ENCODE results near the gene METRNL.
"Not testable (repeated sequence)": the region's sequence is repeated elsewhere in the genome, so short reads cannot be mapped to it uniquely, and the experiment has no call there.

Gene METRNL

DNA sequence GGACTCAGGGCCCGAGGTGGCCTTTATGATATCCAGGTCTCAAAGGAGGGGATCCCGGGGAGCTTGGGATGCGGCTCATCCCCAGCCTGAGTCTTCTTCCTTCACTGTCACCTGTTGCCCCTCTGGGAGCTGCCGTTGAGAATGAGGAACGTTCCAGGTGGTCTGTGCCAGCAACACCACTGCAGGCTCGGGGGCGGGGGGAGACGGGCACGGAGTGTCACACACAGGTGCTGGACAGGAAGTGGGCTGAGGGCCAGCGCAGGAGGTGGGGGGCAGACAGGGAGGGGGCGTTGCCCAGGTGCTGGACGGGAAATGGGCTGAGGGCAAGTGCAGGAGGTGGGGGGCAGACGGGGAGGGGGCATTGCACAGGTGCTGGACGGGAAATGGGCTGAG lies 28.2 kb downstream of the METRNL start:
- no peak for DNase-seq (ENCODE audit: low spot score)

DNA sequence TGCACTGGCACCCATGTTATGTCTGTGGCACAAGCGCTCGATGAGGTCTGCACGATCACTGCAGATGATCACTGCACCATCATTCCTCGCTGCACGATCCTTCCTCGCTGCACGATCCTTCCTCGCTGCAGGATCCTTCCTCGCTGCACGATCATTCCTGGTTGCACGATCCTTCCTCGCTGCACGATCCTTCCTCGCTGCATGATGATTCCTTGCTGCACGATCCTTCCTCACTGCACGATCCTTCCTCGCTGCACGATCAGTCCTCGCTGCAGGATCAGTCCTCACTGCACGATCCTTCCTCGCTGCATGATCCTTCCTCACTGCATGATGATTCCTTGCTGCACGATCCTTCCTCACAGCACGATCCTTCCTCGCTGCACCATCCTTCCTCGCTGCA lies 29.3 kb downstream of the METRNL start:
- no peak for DNase-seq (ENCODE audit: low spot score)

DNA sequence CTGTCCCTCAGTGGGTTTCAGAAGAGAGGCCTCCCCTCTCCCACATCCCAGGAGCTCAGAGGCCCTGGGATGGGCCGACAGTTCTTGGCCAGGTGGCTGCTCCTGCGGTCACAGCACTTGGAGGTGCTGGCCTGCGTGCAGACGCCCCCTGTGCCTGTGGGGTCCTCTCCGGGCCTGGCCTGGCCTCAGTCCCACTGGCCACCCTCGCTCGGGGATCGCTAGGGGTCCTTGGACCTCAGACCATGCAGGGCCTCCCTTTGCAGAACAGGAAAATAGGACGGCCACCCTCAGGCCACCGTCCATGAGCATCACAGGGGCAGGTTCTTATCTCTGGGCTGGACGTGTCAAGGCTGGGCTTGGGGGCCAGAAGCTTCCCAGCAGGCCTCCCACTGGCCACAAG lies 30.0 kb downstream of the METRNL start:
- no peak for DNase-seq (ENCODE audit: low spot score)

DNA sequence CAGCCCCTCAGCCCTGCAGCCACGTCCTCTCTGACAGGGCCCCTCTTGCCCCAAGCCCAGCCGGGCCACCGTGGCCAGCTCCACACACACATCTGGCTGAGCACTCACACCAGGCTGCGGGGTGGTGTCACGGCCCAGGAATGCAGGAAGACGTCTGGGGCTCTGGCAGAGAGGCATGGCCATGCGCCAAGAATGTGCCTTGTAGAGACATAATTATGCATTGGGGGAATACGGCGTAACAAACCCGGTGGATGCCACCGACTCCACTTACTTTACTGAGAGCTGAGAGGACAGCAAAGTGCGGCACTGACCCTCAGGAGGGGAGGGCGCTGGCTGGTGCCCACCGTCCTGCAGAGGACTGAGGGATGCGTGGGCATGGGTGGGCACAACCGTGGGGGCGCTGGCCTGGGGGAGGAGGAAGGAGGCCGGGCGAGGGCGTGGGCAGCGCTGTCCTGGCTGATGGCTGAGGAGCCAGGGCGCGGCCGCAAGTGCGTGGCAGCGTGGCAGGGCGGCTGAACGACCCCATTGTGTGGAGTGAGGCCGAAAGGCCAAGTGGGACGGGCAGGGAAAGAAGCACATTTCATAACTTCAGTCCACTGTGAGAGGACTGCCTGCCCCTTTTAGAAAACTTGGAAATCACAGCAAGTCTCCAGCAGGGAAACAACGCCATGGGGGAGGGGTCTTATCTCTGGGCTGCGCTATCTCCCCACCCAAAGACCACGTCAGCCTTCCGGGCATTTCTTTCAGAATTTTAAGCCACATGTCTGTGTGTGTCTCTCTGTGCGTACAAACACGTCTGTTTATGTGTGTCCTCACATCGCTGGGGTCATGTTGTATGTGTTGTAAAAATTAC lies 30.6 kb downstream of the METRNL start:
- DNase-seq (ENCODE audit: low spot score): no peak

DNA sequence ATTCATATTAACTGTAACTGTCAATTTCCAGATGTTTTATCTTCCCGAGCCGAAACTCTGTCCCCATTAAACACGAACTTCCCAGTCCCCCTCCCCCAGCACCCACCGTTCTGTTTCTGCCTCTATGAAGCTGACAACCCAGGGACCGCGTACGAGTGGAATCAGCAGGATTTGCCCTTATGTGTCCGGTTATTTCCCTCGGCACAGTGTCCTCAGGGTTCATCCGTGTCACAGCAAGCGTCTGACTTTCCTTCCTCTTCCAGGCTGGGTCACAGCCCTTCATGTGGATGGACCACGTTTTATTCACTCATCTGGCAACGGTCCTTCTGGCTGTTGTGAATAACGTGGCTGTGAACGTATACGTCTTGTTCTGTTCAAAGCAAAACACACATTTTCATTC lies 31.3 kb downstream of the METRNL start:
- DNase-seq (ENCODE audit: low spot score): no peak

DNA sequence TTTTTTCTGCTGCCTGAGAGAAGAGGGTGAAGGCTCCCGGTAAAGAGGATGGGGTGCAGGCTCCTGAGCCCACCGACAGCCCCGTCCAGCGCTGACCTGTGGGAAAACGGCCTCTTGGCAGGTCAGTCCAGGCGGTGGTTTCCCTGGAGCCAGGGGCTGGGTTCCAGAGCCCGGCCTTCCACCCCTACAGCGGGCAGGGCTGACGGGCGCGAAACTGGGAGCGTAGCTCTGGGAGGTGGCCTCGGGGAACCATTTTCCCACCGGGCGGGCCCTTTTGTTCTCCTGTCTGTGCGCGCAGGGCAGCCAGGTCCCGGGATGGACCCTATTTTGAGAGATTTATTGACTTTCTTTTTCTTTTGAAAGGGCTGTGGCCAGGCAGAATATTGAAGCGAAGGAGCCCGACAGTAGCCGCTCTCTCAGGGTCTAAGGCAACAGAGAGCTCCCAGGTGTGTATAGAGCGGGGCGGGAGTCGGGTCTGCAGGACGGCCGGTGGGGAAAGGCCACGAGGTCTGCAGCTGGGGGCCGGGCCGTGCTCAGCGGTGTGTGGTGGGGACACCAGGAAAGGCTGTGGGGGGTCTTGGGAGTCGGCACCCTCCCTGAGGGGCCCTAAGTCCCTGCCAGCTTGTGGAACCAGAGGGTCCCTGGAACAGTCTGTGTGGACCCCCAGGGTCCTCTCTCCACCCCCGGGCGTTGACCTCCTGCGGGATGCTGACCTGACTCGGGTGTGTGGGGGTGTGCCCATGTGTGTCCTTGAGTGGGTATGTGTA lies 32.3 kb downstream of the METRNL start:
- DNase-seq (ENCODE audit: low spot score): no peak

DNA sequence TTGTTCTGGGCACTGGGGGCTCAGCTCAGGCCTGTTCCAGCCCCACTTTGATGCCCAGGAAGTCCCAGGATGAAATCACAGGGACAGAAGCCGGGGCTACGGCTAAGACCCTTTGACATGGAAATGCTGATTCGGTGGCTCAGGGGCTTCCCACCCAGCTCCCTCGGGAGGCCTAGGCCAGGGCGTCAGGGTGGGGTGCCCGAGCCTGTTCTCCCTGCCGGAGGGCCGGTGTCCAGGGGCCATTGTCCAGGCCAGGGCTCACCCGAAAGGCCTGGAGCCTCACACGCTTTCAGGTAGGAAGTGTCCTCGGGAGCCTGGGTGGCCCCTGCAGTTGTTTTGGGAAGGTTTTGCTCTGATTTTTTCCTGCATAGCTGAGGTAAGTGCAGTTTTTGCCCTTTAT lies 34.0 kb downstream of the METRNL start:
- no peak for DNase-seq (ENCODE audit: low spot score)

DNA sequence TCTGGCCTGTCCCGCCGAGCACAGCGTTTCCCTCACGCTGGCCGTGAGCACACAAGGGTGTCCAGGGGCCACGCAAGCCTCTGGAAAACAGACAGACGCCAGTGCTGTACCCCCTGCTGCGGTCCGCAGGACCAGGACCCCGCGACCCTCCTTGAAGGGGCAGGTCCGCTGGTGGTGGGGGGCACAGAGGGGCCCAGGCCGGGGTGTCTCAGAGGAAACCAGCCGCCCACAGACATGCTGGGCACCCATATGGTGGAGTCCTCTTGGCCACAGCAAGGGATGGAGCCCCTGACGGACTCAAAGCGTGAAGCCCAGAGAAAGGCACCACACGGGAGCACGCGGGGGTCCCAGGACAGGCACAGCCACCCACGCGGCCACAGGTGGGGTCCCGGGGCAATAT lies 34.4 kb downstream of the METRNL start:
- DNase-seq (ENCODE audit: low spot score): no peak

DNA sequence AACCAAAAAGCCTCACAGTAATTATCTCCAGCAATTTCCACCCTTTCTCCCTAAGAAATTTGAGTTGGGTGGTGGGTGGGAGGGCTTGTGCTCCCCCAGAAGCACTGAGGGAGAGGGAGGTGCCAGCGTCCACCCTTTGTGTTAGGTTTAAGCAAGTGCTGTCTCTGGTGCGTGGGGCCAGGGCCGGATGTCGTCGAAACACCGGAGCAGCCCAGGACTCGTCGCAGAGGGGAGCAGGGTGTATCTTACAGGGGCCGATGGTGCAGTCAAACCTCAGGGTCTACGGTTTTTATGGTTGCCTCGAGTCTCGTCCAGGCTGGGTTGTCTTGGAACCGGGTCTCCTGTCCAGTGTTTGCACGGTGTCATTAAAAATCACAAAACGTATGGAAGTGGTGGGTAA lies 35.3 kb downstream of the METRNL start:
- DNase-seq (ENCODE audit: low spot score): no peak

DNA sequence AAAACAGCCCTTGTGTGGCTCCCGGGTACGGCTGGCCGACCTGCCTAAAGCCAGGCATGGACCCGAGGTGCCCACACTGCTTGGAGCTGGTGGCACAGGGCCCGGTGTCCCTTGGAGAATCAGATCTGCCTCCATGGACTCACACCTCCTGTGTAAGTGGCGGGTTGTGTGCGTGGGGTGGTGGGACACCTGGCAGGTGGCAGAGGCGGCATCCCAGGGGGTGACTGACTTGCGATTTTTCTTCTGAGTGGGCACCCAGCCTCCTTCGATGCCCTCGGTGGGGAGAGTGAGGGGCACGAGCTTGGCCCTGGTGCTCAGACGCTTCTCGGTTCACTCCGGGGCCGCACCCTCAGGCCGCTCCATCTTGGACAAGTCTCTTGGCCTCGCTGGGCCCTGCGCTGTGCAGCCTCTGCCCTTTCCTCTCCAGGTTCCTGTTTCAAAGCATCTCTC lies 35.8 kb downstream of the METRNL start:
- DNase-seq (ENCODE audit: low spot score): no peak

DNA sequence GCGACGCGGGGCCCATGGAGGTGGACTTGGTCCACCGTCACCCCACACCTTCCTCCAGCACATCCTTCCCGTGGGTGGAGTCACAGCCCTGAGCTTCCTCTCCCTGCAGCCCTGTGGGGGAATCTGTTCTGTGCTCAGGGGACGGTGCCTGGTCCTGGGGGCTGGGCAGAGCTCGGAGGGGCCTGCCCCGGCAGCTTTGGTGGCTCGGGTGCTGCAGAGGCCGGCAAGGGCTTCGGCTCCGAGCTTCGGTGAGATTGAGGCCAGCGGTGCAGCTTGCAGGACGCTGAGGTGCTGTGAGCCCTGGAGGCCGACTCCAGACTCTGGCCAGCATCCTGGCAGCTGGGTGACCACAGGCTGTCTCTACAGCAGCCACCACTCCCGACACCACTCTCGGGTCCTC lies 36.4 kb downstream of the METRNL start:
- DNase-seq (ENCODE audit: low spot score): no peak

DNA sequence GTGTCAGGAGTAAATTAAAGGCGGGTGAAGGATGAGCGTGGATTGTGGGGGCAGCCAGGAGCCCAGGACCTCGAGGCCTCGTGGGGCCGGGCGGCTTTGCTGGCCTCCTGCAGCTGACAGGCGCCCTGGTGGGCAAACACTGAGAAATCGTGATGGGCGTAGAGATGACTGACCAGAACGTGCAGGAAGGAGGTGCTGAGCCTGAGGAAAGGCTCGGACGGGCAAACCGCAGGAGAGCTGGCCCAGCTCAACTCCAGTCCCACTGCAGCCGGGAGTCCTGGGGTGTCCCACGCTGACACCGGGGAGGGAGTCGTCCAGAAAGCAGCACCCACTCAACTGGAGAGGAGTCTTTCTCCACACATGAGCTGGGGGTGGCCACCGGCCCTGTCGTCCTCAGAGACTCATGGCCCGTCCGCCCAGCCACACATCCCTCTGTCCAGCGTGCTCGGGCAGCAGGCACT lies 36.9 kb downstream of the METRNL start:
- no peak for DNase-seq (ENCODE audit: low spot score)

DNA sequence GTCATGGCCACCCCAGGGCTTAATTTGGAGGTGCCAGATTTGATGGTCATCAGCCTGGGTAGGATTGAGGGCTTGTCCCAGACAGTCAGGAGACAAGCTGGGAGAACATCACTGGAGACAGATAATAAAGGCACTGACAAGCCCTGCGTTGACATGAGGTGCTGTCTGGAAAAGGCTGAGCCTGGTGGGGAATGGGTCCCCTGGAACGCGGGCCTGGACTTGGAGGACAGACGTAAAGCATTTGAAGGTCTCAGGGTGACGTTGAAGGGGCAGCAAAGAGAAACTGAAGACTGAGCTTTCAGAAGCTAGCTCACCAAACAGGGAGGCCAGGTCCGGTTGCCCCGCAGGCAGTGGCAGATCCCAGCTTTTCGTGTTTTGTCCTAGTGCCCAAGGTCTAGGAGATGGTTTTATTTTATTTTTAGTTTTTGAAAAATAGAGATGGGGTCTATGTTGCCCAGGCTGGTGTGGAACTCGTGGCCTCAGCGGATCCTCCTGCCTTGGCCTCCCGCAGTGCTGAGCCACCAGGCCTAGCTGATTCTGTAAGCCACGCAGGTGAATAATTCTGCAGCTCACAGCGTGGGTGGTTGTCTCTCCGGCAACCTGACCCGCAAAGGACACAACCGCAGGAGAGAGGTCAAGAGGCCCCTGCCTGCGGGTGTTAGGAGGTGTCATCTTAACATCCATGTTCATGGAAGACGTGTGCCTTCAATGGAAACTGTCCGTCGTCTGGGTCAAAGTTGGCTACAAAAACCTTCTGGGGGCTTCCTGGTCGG lies 37.6 kb downstream of the METRNL start:
- no peak for DNase-seq (ENCODE audit: low spot score)

DNA sequence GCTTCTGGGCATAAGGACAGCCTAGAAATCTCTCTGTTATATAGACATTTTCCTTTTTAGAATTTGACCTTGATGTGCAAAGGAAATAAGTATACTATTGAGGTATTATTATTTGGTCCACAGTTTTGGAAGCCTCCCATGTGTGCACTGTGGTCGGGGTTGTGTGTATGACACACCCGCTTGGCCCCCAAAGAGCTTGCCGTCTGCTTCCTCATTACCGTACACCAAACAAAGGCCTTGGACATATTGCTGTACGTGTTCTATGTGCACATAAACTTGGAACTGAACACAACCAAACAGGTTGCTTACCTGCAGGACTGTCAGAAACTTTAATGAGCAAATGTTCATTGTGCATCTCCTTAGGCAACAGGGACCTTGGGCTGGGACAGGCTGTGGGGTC lies 38.2 kb downstream of the METRNL start:
- DNase-seq (ENCODE audit: low spot score): no peak

DNA sequence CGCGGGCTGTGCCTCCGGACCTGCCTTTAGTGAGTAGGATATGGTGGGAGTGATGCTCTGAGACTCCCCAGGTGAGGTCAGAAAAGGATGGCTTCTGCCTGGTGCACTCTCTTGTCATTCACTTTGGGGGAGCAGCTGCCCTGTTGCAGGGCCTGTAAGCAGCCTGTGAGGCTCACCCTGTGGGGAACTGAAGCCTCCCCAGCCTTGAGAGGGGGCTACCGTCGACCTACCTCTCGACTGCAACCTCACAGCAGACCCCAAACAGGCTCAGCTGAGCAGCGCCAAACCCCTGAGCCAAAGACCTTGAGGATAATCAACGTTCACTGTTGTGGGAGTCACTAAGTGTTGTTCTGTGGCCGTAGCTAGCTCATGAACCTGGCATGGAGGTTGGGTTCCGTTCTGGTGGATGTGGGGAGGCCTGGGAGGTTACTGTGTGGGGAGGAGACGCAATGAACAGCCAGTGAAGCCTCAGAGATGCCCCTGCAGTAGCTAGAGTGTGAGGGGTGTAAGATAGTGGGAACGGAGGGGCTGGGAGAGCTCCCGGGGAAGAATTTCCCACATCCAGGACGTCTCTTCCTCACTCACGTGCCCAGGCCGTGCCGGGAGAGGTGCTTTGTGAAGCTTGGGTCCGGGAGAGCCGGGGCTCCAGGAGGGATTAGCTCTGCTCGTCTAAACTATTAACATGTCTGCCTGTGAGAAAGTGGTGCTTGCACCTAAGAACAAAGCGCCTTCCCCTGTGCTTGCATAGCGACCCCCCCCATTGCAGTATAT lies 38.8 kb downstream of the METRNL start:
- DNase-seq (ENCODE audit: low spot score): no peak

DNA sequence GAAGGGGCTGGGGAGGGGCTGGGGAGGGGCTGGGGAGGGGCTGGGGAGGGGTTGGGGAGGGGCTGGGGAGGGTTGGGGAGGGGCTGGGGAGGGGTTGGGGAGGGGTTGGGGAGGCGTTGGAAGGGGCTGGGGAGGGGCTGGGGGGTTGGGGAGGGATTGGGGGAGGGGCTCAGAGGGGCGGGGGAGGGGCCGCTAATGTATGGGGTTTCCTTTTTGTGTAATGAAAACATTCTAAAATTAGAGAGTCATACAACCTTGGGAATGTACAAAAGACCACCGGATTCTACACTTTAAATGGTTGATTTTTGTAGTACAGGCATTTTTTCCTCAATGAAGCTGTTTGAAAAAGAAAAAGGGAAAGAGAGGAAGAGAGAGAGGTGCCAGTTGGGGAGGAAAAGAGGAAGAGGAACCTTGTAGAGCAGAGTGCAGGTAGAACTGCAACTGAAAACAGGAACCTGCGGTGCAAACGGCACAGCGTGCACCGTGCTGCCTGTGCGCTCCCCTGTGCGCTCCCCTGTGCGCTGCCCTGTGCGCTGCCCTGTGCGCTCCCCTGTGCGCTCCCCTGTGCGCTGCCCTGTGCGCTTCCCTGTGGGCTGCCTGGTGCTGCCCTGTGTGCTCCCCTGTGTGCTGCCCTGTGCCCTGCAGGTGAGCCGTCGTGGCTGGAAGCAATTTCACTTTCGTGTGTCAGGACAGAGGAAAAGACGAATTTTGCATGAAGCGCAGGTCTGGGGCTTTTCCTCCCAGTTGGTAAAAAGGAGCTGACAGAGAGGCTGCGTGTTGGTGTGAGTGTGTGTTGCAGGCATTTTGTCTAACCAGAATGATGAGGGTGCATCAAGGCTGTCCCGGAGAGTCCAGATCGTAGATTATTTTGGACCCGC lies 40.8 kb downstream of the METRNL start:
- DNase-seq (ENCODE audit: low spot score): peak; percentile 7

DNA sequence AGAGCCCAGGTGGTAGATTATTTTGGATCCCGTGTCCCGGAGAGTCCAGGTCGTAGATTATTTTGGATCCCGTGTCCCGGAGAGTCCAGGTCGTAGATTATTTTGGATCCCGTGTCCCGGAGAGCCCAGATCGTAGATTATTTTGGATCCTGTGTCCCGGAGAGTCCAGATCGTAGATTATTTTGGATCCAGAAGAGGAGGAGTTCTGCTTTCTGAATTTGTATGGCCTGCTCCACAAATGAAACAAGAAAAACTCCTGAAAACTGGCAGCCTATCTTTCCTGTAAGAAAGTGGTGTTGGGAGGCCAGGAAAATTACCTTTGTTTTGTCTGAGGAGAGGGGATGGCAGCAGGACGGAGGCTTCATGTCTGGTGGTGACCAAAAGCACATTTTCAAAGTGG lies 42.1 kb downstream of the METRNL start:
- not testable (repeated sequence) for DNase-seq (ENCODE audit: low spot score)

DNA sequence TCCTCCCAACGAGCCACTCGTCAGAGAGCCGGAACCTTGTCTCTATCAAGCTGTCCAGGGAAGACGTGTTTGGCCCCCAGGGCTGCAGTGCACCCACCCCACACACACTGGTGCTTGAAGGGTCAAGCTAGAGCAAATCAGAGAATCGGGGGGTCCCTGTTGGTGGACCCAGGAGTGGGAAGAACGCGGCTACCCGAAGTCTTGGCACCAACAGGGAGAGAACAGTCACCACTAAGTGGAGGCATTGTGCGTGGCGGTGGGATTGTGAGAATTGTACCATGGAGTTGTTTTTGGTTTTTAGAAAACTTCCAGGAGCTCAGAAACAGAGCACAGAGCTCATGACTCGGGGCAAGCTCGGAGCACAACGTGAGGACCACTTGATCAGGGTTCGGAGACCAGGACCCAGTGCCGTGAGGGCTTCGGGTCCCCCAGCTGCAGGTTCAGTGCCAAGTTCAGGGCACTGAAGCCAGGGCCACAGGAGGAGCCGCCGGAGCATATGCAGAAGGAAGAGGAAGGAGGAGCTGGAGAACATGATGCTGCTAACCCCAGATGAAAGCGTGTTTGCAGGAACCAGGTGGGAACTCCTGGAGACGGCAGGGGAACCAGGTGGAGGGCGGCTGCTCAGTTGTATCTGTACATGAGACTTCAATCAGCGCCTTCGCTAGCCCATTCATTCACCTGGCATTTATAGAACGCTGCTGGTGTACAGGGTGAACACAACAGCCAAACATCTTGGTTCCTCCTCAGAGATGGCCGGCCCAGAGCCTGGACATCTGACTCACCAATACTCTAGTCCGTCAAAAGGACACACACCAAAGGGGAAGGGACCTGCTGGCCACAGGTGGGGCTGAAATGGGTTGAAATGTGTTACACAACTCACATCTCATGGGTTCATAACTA lies 42.8 kb downstream of the METRNL start:
- no peak for DNase-seq (ENCODE audit: low spot score)

DNA sequence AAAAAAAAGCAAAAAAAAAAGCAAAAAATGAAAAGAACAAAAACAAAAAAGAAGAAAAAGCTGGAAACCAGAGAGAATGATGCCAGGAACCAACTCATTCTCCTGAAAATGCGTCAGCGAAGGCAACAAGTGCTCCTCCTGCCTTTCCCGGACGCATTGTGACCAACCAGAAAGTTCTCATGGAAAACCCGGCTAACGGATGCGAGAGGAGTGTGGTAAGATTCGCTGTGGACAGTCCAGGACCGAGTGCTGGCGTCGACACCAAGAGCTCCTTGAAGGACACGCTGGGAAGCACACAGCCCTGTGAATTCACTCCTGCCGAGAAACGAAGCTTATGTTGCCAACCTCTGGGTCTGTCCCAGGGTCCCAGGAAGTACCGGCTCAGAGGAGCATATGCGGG lies 43.4 kb downstream of the METRNL start:
- no peak for DNase-seq (ENCODE audit: low spot score)

Measured in pons (tissue), 1 donor.